Dendritic cell treated with granulocyte-macrophage colony-stimulating factor and Interleukin-4, amounts not matched to agents 40 ng/mL and 50 ng/mL, for 4 days (primary cell): ENCODE measurements around the gene IMMP2L.

Experiments
- H3K27ac Mint-ChIP-seq: one replicate; pipeline ENCODE4 v1.8.0; 2022; ENCODE audit warnings: mild to moderate bottlenecking, mixed read lengths
- H3K27me3 Mint-ChIP-seq: one replicate; pipeline ENCODE4 v1.8.0; 2022; ENCODE audit warnings: mild to moderate bottlenecking, mixed read lengths
- H3K36me3 Mint-ChIP-seq: one replicate; pipeline ENCODE4 v1.8.0; 2022; ENCODE audit warnings: low read depth, mixed read lengths
- H3K4me1 Mint-ChIP-seq: one replicate; pipeline ENCODE4 v1.8.0; 2022; ENCODE audit warnings: low read depth, mixed read lengths
- H3K4me3 Mint-ChIP-seq: one replicate; pipeline ENCODE4 v1.8.0; 2022; ENCODE audit warnings: mild to moderate bottlenecking, moderate library complexity, mixed read lengths
- H3K9me3 Mint-ChIP-seq: one replicate; pipeline ENCODE4 v1.8.0; 2022; ENCODE audit warnings: mixed read lengths
- intact Hi-C: fragments of 100-400 bp; cut with micrococcal nuclease; formaldehyde crosslinking; loops from one replicate; pipeline ENCODE4 v1.15.0; 2022

IMMP2L gene

GRCh38 chr7:111104710-111105109 is 457.6 kb downstream of the IMMP2L start:
- Mint-ChIP-seq H3K27me3 (no peaks in the 10 kb centered on the region), H3K4me3 (no peak overlapping the region), H3K4me1 (peaks cover 15% of the 10 kb centered on the region), H3K9me3 (no peaks in the 10 kb centered on the region), H3K36me3 (no peaks in the 10 kb centered on the region), H3K27ac (no peak overlapping the region)
- intact Hi-C loops: no loop called here

DNA sequence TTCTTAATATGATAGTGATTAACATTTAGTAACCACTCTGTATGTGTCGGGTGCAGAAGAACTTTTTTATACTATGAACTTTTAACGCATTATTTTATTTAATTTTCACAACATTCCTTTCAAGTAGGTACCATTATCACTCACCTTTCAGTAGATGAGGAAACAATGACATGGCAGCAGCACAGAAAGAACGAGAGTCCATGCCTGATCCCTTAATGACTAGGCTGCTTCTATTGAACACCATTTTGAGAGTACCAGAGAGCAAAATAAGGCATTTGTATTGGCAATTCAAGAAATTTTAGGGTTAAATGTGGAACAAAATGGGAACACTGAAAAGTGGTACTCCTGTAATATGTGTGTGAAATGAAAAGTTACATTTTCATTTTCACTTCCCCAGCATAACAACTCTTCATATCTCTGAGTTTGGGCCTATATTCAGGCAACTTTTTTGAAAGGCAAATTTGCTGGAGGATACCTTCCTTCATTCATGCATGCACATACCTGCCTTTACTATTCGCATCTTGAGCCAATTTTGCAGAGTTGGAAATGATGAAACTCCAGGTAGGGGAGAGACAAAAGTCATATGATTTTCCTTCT is 458.5 kb downstream of the IMMP2L start:
- Mint-ChIP-seq H3K4me3 (no peak overlapping the region), H3K27ac (no peak overlapping the region), H3K36me3 (no peaks in the 10 kb centered on the region)

DNA sequence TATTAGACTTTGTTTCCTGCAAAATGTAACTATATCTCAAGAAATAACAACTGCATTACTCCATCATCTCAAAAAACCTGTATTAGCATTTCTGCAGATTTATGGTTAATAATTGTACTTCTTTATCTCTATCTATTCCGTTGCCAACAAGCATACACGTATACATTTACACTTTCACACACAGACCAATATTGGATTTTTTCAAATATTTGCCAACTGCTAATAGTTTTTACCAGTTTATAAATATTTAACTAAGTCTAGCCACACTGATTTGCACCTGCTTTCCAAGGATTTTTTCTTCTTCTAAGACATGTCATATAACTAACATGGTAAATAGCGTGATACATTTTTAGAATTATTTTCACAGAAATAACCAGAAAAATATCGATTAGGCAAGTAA is 459.2 kb downstream of the IMMP2L start:
- intact Hi-C loops: no loop called here
- H3K36me3 Mint-ChIP-seq: no peaks in the 10 kb centered on the region
- no peak overlapping the region for H3K27ac Mint-ChIP-seq
- H3K27me3 Mint-ChIP-seq: no peaks in the 10 kb centered on the region
- peaks cover 15% of the 10 kb centered on the region for H3K4me1 Mint-ChIP-seq
- H3K4me3 Mint-ChIP-seq: no peak overlapping the region
- H3K9me3 Mint-ChIP-seq: no peaks in the 10 kb centered on the region

More for the DNA sequence above, 458.5 kb downstream of the IMMP2L start:
- intact Hi-C loops: no loop called here
- peaks cover 15% of the 10 kb centered on the region for H3K4me1 Mint-ChIP-seq
- H3K9me3 Mint-ChIP-seq: no peaks in the 10 kb centered on the region
- H3K27me3 Mint-ChIP-seq: no peaks in the 10 kb centered on the region

GRCh38 chr7:111101856-111102646 is 460.2 kb downstream of the IMMP2L start:
- no peak overlapping the region for H3K4me3 Mint-ChIP-seq
- H3K27ac Mint-ChIP-seq: no peak overlapping the region
- no peaks in the 10 kb centered on the region for H3K27me3 Mint-ChIP-seq
- H3K9me3 Mint-ChIP-seq: no peaks in the 10 kb centered on the region
- H3K4me1 Mint-ChIP-seq: peaks cover 15% of the 10 kb centered on the region
- intact Hi-C loops: no loop called here
- no peaks in the 10 kb centered on the region for H3K36me3 Mint-ChIP-seq

DNA sequence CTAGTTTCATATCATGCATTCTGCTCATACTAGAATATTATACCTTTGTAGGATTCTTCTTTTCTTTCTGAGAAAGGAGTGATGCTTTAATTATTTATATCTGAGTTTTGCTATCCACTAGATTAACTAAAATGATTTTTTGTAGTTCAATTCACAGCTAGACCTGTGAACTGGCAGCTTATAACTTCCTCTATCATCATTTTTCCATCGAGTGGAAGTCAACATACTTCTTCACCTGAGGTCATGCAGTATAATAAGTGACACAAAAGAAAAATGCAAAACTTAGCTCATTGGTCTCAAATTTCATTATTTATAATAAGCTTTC is 463.4 kb downstream of the IMMP2L start:
- Mint-ChIP-seq H3K27me3 (no peaks in the 10 kb centered on the region), H3K4me1 (peaks cover 5% of the 10 kb centered on the region), H3K4me3 (no peak overlapping the region), H3K9me3 (no peaks in the 10 kb centered on the region), H3K27ac (no peak overlapping the region), H3K36me3 (no peaks in the 10 kb centered on the region)
- intact Hi-C loops: loop anchor here (5.0 kb wide), 1 partner anchor 1007 kb away; no protein-coding TSS in a partner anchor

- Mint-ChIP-seq H3K36me3 (no peaks in the 10 kb centered on the region), H3K9me3 (no peaks in the 10 kb centered on the region), H3K27ac (no peak overlapping the region), H3K27me3 (no peaks in the 10 kb centered on the region), H3K4me1 (no peaks in the 10 kb centered on the region), H3K4me3 (no peak overlapping the region)
- intact Hi-C loops: loop anchor here (5.0 kb wide), 1 partner anchor 1006 kb away; no protein-coding TSS in a partner anchor
Observed at GRCh38 chr7:111098011-111098925, 464.0 kb downstream of the IMMP2L start.

- no peaks in the 10 kb centered on the region for H3K36me3 Mint-ChIP-seq
- H3K4me3 Mint-ChIP-seq: no peak overlapping the region
- no peaks in the 10 kb centered on the region for H3K27me3 Mint-ChIP-seq
- no peaks in the 10 kb centered on the region for H3K9me3 Mint-ChIP-seq
- intact Hi-C loops: loop anchor here (5.0 kb wide), 1 partner anchor 1005 kb away; no protein-coding TSS in a partner anchor
- H3K27ac Mint-ChIP-seq: no peak overlapping the region
- no peaks in the 10 kb centered on the region for H3K4me1 Mint-ChIP-seq
Observed at GRCh38 chr7:111096997-111097396, 465.3 kb downstream of the IMMP2L start.

DNA sequence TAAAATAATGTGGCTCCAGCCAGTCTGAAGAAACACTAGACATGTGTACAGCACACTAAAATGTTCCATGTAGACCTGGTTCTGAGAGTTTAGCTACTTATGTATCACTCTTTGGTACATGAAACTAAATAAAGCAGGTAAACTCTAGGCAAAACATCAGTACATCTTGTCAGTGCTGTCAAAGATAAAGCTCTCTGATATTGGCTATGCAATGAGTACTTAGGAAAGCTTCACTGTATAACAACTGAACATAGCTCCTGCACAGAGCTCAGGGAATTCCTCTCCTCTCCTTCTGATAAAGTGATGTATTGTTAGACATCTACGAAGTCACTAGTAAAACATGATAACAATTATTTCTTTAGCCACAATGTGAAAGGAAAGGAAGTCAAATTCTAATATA is 467.9 kb downstream of the IMMP2L start:
- no peaks in the 10 kb centered on the region for H3K27me3 Mint-ChIP-seq
- no peaks in the 10 kb centered on the region for H3K36me3 Mint-ChIP-seq
- H3K27ac Mint-ChIP-seq: no peak overlapping the region
- no peaks in the 10 kb centered on the region for H3K9me3 Mint-ChIP-seq
- H3K4me1 Mint-ChIP-seq: no peaks in the 10 kb centered on the region
- H3K4me3 Mint-ChIP-seq: no peak overlapping the region
- intact Hi-C loops: no loop called here

DNA sequence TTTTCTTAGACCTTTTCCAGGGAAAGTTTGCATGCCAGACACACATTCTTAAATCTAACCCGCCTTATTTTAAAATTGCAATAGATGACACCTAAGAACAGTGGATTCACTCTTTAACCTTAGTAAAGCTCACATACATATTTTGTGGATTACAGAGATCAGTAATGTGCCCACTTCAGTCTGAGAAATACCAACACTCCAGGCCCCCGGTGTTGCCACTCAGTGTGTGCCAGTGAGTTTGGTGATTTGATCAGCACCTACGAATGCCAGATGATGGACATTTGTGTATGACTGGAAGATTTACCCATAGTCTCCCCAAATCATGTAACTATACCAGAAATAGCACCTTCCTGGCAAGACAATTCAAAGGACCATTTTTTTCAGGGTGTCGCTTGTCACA is 468.8 kb downstream of the IMMP2L start:
- Mint-ChIP-seq H3K27ac (no peak overlapping the region), H3K36me3 (no peaks in the 10 kb centered on the region), H3K9me3 (no peaks in the 10 kb centered on the region), H3K4me1 (no peaks in the 10 kb centered on the region), H3K4me3 (no peak overlapping the region), H3K27me3 (no peaks in the 10 kb centered on the region)
- intact Hi-C loops: no loop called here

DNA sequence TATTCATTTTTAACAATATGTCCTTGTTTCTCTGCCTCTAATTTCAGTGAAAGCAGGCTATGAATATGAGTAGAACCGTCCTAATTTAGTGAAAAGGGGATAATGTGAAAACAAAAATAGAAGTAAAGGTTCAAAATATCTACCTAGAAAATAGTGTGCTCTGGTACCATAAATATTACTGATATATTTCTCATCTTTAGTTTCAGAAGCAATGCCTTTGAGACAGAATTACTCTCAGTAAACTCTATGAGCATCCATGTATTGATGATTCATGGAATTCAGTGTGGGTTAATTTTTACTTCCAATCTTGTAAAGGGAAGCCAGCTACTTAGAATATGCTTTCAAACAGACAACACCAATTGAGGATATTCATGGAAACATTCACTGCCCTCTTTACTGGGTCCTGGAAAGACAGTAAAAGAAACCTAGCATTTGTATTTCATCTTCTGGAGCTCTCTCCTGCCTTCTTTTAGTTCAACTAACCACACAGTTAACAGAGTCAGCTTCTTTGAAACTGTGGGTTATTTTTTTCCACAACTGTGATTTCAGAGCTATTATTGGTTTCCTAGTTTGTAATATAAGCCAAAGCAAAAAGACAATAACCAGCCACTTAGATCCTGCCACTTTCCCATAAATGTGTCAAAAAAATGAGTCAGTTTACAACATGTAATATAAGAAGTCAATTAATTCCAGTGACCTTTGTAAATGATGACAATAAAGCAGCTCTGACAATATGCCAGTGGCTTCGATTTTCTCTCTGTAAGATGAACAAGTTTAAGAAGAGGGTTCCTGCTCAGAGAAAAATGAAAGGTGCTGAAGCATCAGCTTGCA is 469.7 kb downstream of the IMMP2L start:
- H3K9me3 Mint-ChIP-seq: no peaks in the 10 kb centered on the region
- H3K4me3 Mint-ChIP-seq: no peak overlapping the region
- no peaks in the 10 kb centered on the region for H3K27me3 Mint-ChIP-seq
- no peaks in the 10 kb centered on the region for H3K36me3 Mint-ChIP-seq
- no peaks in the 10 kb centered on the region for H3K4me1 Mint-ChIP-seq
- H3K27ac Mint-ChIP-seq: no peak overlapping the region
- intact Hi-C loops: no loop called here

GRCh38 chr7:111091593-111092358 is 470.5 kb downstream of the IMMP2L start:
- Mint-ChIP-seq H3K4me3 (no peak overlapping the region), H3K36me3 (no peaks in the 10 kb centered on the region), H3K9me3 (no peaks in the 10 kb centered on the region), H3K4me1 (no peaks in the 10 kb centered on the region), H3K27me3 (no peaks in the 10 kb centered on the region), H3K27ac (peak overlapping the region; percentile 20)
- intact Hi-C loops: no loop called here

GRCh38 chr7:111090846-111091245 is 471.4 kb downstream of the IMMP2L start, which contains the start of gene LRRN3:
Gene LRRN3, plus strand, starts transcription at chr7:111091127. Its CDS starts 31,646 bp downstream, at chr7:111122773.
- Mint-ChIP-seq H3K36me3 (no peaks in the 10 kb centered on the region), H3K4me1 (no peaks in the 10 kb centered on the region), H3K27ac (peak within 1 kb of the TSS; percentile 20), H3K9me3 (no peaks in the 10 kb centered on the region), H3K4me3 (no peak within 1 kb of the TSS), H3K27me3 (no peaks in the 10 kb centered on the region)
- intact Hi-C loops: loop anchor here (1.0 kb wide), 1 partner anchor 395 kb away; no protein-coding TSS in a partner anchor
